ENCODE data around the gene PTBP1. TPM values are rescaled to one million over a fixed set of nuclear protein-coding genes. Genes with fewer than 3 reads are reported as not detected.

PTBP1 gene
- total RNA-seq, 1 donor from 2014 or later = 614 TPM

DNA sequence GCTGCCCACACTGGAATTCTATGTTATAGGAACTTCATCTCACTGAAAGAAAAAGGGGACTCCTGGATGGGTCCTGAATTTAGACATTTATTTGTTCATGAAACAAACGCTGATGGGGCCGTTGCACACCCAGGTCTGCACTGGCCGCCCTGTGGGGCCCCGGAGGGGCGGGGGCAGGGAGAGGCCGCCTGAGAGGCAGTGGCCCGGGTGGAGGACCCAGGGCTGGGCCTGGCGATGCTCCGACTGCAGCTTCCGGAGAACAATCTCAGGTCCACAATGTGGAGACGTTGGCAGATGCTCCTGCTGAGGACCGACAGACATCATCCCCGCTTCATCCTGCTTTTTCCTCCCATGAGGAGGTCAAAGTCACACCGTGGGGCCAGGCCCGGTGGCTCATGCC lies 16.3 kb upstream of the PTBP1 start:
- TF ChIP-seq, protein P1, sequence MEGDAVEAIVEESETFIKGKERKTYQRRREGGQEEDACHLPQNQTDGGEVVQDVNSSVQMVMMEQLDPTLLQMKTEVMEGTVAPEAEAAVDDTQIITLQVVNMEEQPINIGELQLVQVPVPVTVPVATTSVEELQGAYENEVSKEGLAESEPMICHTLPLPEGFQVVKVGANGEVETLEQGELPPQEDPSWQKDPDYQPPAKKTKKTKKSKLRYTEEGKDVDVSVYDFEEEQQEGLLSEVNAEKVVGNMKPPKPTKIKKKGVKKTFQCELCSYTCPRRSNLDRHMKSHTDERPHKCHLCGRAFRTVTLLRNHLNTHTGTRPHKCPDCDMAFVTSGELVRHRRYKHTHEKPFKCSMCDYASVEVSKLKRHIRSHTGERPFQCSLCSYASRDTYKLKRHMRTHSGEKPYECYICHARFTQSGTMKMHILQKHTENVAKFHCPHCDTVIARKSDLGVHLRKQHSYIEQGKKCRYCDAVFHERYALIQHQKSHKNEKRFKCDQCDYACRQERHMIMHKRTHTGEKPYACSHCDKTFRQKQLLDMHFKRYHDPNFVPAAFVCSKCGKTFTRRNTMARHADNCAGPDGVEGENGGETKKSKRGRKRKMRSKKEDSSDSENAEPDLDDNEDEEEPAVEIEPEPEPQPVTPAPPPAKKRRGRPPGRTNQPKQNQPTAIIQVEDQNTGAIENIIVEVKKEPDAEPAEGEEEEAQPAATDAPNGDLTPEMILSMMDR (IDR thresholded peaks at IDR 0.05; ENCODE audit: unreplicated experiment) = no peak
- H3K9me3 Mint-ChIP-seq (ENCODE audit: unreplicated experiment) = no peaks in the 10 kb centered on the region
- peaks cover 21% of the 10 kb centered on the region for H3K4me1 Mint-ChIP-seq (ENCODE audit: unreplicated experiment)
- H3K27me3 Mint-ChIP-seq (ENCODE audit: unreplicated experiment) = peaks cover 8% of the 10 kb centered on the region
- DNase-seq (ENCODE audit: low spot score) = no peak
- H3K36me3 Mint-ChIP-seq (ENCODE audit: low read depth, unreplicated experiment) = no peaks in the 10 kb centered on the region
- H3K4me3 Mint-ChIP-seq (ENCODE audit: unreplicated experiment) = no peak overlapping the region
- H3K27ac Mint-ChIP-seq (ENCODE audit: unreplicated experiment) = no peak overlapping the region

DNA sequence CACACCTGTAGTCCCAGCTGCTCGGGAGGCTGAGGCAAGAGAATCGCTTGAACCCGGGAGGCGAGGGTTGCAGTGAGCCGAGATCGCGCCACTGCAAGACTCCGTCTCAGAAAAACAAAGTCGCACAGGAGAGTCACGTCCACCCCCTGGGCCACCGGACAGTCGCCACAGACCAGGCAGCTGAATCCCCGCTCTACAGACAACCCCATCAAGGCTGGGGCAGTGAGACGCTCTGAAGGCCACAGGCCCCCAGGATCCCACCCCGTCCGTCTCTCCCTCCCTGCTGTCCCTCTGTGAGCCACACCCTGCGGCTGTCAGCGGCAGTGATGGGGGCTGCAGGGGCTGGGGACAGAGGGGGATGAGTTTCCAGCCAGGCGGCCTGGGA lies 15.5 kb upstream of the PTBP1 start:
- TF ChIP-seq, protein P1 (IDR thresholded peaks at IDR 0.05; ENCODE audit: unreplicated experiment) = no peak
- no peak overlapping the region for H3K27ac Mint-ChIP-seq (ENCODE audit: unreplicated experiment)
- DNase-seq (ENCODE audit: low spot score) = no peak
- H3K9me3 Mint-ChIP-seq (ENCODE audit: unreplicated experiment) = no peaks in the 10 kb centered on the region
- peaks cover 4% of the 10 kb centered on the region for H3K27me3 Mint-ChIP-seq (ENCODE audit: unreplicated experiment)
- H3K4me3 Mint-ChIP-seq (ENCODE audit: unreplicated experiment) = no peak overlapping the region
- no peaks in the 10 kb centered on the region for H3K36me3 Mint-ChIP-seq (ENCODE audit: low read depth, unreplicated experiment)
- peaks cover 21% of the 10 kb centered on the region for H3K4me1 Mint-ChIP-seq (ENCODE audit: unreplicated experiment)

DNA sequence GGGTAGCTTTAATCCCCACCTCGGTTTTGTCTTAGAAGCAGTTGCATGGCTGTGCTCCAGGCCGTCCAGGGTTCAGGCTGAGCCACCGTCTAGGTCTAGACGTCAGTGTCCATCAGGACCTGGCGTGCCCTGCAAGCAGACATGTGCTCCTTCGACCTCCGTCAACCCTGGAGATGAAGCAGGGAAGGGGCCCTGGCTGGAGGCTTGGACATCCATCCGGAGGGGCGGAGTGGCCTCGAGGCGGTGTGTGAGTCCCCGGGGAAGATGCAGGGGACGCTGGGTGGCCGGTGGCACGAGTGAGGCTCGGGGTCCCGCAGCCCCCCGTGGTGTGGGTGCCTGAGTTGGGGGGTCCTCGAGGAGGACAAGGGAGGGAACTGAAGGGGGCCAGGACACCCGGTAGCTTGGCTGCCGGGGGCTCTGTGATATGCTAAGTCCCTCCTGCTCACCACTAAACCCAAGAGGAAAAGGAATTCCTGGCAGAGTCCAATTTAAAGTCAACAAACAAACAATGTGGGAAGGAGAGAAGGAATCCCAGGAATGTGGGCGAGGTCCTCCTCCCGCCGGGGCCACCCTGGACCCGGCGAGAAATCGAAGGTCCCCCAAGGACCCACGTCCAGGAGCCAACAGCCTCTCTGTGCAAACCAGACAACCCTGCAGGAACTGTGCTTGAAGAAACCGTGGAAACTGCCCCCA lies 14.9 kb upstream of the PTBP1 start:
- Mint-ChIP-seq H3K9me3 (ENCODE audit: unreplicated experiment) (no peaks in the 10 kb centered on the region), H3K27me3 (ENCODE audit: unreplicated experiment) (peaks cover 4% of the 10 kb centered on the region), H3K4me1 (ENCODE audit: unreplicated experiment) (peaks cover 21% of the 10 kb centered on the region), H3K36me3 (ENCODE audit: low read depth, unreplicated experiment) (no peaks in the 10 kb centered on the region), H3K27ac (ENCODE audit: unreplicated experiment) (peak overlapping the region; percentile 92), H3K4me3 (ENCODE audit: unreplicated experiment) (peak overlapping the region; percentile 85)
- TF ChIP-seq, protein P1 (IDR thresholded peaks at IDR 0.05; ENCODE audit: unreplicated experiment) = no peak
- DNase-seq (ENCODE audit: low spot score) = peak; percentile 37

DNA sequence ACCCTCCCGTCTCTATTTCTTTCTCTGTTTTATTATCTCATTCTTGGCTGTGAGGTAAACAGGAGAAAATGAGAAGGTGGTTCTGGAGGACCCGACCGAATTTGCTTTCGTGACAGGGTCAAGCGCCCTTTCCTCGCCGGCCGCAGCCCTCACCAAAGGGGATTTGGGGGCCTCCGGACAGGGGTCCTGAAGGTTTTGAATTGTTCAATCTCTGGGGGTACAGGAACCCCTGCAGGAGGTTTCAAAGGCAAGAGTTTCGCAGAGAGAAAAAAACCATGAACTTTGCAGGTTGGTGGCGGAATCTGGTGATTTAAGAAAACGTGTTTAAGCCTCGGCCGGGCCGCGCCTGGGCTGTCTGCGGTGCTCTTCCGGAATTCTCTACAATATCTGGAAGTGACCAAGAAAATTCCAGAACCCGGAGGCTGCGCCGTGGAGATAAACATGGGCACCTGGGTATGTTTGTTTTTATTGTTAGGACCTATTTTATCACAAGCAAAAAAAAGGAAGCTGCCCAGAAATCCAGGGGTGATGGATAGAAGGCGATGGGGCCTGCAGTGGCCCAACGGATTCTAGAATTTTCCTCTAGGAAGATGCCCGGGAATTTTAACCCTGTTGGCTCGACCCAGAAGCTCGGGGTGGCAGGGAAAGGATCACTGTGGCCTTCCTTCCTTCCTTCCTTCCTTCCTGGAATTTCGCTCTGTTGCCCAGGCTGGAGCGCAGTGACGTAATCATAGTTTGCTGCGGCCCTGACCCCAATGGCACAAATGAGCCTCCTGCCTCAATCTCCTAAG lies 14.2 kb upstream of the PTBP1 start:
- TF ChIP-seq, protein P1 (IDR thresholded peaks at IDR 0.05; ENCODE audit: unreplicated experiment) = no peak
- DNase-seq (ENCODE audit: low spot score) = peak; percentile 42
- H3K27me3 Mint-ChIP-seq (ENCODE audit: unreplicated experiment) = peaks cover 4% of the 10 kb centered on the region
- H3K4me1 Mint-ChIP-seq (ENCODE audit: unreplicated experiment) = peaks cover 21% of the 10 kb centered on the region
- peak overlapping the region; percentile 85 for H3K4me3 Mint-ChIP-seq (ENCODE audit: unreplicated experiment)
- no peaks in the 10 kb centered on the region for H3K9me3 Mint-ChIP-seq (ENCODE audit: unreplicated experiment)
- no peaks in the 10 kb centered on the region for H3K36me3 Mint-ChIP-seq (ENCODE audit: low read depth, unreplicated experiment)
- H3K27ac Mint-ChIP-seq (ENCODE audit: unreplicated experiment) = peak overlapping the region; percentile 92

DNA sequence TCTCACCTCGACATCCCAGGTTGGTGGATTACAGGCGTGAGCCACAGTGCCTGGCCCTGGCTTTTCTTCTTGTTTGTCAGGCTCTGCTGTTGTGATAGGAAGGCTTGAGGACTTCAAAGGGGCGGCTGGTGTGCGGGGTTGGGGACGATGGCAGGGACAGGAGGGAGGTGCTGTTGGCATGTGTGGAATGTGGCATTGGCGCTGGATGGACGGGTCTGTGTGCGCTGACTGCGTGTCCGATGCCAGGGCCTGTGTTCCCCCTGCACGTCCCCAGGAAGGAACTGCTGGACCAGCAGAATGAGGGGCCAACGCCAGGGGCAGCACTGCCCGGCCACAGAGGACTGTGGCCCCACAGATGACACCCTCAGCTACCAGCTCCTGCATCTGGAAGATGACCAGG lies 12.7 kb upstream of the PTBP1 start:
- Mint-ChIP-seq H3K4me1 (ENCODE audit: unreplicated experiment) (peaks cover 24% of the 10 kb centered on the region), H3K9me3 (ENCODE audit: unreplicated experiment) (no peaks in the 10 kb centered on the region), H3K27me3 (ENCODE audit: unreplicated experiment) (peaks cover 4% of the 10 kb centered on the region), H3K27ac (ENCODE audit: unreplicated experiment) (peak overlapping the region; percentile 57), H3K36me3 (ENCODE audit: low read depth, unreplicated experiment) (no peaks in the 10 kb centered on the region), H3K4me3 (ENCODE audit: unreplicated experiment) (no peak overlapping the region)
- no peak for DNase-seq (ENCODE audit: low spot score)
- TF ChIP-seq, protein P1 (IDR thresholded peaks at IDR 0.05; ENCODE audit: unreplicated experiment) = no peak

All from endothelial cell (in vitro differentiated cells).